IPS DF 19.7 (cell line): ENCODE data around the gene RNPS1.
"Not testable (repeated sequence)": the region's sequence is repeated elsewhere in the genome, so short reads cannot be mapped to it uniquely, and the experiment has no call there.

ENCODE experiments used
- DNase-seq: peaks from one replicate; pipeline ENCODE4 v3.0.0-alpha.2; 2013; ENCODE audit warnings: low read depth, low spot score

The RNPS1 gene

DNA sequence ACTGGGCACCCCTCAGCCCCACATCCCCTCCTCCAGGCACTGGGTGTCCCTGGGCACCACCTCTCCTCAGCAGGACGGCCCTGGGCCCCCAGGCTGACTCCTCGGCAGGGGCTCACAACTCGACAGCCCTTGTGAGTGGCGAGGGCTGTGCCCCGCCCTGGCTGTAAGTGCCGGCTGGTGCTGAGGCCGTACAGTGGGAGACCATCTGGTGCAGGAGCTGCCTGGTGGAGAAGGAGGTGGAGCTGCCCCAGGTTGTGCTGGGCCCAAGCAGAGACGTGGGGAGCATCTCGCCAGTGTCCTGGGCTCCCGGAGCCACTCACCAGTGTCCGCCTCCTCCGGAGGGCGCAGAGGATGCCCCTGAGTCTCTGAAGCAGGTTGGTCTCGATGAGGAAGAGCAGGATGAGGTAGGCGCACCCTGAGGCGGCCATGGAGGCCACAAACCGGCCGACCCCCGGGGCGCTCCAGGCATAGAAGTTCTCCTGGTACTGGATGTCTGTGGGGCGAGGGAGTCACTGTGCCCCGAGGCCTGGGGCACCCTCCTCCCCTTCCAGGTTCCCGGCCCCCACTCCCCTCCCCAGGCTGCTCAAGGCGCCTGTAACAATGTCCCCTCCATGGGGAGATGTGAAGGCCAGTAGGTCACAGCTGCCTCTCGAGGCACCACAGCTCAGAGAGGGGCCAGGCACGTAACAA, 15.1 kb upstream of the RNPS1 start:
- no peak for DNase-seq

DNA sequence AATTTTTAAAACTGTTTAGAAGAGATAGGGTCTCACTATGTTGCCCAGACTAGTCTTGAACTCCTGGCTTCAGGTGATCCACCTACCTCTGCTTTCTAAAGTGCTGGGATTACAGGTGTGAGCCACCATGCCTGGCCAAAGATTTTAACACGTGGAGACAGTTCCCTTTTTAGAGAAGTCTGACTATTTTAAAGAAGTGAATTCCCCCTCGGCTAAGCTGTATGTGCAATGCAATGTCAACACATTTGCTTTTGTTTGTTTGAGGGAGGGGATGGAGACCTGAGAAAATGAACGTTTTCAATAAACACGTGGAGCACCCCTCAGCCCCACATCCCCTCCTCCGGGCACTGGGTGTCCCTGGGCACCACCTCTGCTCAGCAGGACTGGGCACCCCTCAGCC, 14.3 kb upstream of the RNPS1 start:
- no peak for DNase-seq

DNA sequence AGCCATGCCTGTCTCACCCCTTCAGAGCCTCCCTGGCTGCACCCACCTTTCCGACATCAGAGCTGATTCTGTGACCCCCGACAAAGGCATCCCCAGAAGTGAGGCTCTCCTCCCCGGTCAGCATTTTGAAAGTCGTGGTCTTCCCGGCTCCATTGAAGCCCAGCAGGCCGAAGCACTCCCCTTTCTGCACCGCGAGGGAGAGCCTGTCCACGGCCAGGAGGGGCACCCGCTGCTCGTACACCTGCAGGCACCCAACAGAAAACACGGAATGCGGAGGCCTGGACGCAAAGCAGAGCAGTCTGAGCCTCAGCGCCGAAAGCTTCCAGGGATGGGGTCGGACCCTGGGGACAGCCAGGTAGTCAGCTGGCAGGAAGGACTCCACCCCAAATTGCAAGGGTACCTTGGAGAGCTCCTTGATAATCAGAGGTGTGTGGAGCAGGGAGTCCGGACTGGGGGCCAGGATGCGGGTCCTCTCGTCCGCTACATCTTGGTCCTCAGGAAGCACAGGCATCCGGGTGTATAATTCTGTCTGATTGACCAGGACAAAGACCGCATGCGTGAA, 13.1 kb upstream of the RNPS1 start:
- no peak for DNase-seq

DNA sequence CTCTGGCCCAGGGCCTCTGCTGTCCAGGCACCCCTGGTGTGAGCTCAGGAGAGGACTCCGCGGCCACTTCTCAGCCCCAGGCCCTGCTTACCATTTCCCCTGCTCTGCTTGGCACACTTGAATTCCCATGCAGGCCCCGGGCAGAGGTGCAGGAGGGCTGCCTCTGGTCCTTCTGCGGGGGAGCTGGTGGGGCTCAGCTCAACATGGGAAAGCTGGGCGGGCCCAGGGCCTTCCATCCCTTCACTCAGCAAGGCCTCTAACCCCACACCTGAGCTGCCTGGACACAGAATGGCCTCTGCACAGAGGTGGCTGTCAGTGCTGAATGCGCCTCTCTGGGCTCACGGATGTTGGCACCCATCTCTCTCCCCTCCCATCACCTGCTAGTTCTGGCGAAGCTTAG, 12.5 kb upstream of the RNPS1 start:
- DNase-seq: no peak

DNA sequence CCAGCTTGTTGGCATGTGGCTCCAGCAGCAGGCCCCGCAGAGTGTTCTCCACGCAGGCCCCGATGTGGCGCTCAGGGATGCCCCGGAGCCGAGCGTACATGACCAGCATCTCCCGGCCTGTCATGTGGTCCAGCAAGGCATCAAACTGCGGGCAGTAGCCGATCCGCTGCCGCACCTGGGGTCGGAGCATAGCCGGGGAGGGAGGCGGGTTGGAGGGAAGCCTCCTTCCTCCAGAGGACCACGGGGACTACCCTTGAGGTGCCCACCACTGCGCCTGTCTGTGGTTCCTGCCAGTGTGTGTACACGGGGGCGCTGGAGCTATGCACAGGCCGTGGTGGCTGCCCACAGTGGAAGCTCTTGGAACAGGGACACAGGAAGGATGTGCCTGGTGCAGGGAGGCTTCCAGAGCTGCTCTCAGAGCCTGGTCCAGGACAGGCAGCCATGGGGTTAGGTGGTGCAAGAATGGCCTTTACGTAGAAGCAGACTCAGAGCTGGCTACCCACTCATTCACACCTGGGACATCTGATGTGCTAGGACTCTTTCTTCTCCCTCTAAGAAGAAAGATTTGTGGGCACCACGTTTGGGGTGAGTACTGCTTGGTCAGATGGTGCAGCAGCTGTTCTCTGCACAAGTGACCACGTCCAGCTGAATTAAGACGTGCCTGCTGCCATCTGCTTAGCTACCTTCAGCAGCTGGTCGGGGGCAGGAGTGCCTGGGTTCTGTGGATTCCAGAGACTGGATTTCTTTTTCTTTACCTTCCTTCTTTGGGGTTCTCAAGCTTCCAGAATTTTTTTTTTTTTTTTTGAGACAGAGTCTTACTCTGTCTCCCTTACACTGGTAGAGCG, 11.3 kb upstream of the RNPS1 start:
- no peak for DNase-seq

DNA sequence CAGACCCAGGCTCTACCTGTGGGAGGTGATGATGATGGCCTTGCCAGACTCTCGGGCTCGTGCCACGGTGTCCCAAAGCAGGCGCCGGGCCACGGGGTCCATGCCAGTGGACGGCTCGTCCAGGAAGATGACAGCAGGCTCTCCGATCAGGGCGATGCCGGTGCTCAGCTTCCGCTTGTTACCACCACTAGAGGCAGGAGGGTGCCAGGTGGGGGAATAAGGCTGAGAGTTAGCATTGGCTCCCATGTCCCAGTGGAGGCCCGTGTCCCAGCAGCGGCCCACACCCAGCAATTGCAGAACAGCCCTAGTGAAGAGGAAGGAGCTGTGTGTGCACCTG, 10.3 kb upstream of the RNPS1 start:
- no peak for DNase-seq

DNA sequence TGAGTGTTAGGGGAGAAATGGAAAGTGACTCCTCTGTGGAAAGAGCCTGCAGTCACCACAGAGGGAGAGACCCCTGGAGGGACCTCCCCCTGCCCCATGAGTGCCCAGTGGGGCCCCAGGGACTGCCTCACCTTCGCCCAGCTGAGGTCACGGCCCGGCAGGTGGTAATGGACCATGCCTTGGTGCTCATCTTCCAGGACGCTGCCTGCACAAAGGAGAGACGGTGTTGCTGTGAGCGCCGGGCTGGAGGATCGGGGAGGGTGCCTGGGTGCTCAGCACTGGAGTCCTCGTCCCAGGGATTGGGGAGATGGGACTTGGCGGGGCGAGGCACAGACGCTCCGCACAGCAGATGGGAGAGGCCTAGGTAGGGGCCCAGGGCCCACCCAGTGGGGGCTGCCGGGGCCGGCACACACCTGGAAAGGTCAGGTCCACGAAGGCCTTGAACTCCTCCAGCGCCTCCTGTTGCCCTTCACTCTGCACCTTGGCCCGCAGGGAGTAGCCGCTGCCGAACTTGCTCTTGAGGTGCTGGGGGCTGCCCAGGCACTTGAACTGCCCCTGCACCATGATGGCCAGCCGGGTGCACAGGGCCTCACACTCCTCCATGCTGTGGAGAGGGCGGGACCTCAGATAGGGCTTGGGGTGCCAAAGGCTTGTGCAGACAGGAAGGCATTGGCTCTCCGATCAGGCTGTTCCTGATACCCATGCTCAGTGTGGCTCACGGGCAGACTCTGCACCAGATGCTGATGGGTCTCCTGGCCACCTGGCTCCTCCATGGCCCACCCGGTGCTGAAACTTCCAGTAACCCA, 9.7 kb upstream of the RNPS1 start:
- no peak for DNase-seq

DNA sequence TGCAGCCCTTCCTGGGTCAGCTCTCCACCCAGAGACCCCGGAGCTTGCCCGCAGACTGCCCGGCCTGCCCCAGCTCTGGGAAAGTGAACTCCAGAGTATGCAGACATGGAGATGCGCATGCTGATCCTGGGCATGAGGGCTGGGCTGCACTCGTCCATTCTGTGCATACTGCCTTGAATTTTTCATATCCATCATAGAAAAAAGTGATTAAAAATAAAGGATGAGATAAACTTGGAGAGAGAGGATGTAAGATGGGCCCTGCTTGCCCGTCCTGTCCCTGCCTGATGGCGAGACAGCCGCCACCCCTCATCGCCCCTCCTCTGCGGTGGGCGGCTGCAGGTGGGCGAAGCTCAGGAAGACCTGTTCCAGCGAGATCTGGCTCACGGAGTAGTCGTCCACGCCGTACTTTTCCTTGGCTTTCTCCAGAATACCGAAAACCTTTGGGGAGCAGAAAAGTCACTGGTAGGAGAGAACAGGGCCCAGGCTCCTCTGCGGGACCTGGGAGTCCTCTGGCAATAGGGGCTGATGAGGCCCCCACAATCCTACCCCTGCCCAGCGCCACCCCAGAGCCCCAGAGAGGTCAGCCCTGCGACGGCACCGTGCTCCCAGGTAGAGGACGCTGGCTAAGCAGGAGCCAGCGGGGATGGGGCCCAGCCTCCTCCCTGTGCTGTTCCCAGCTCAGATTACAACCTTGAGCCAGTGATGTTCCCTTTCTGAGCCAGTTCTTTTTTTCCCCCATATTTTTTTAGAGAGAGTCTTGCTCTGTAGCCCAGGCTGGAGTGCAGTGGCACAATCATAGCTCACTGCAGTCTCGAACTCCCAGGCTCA, 8.7 kb upstream of the RNPS1 start:
- no peak for DNase-seq

DNA sequence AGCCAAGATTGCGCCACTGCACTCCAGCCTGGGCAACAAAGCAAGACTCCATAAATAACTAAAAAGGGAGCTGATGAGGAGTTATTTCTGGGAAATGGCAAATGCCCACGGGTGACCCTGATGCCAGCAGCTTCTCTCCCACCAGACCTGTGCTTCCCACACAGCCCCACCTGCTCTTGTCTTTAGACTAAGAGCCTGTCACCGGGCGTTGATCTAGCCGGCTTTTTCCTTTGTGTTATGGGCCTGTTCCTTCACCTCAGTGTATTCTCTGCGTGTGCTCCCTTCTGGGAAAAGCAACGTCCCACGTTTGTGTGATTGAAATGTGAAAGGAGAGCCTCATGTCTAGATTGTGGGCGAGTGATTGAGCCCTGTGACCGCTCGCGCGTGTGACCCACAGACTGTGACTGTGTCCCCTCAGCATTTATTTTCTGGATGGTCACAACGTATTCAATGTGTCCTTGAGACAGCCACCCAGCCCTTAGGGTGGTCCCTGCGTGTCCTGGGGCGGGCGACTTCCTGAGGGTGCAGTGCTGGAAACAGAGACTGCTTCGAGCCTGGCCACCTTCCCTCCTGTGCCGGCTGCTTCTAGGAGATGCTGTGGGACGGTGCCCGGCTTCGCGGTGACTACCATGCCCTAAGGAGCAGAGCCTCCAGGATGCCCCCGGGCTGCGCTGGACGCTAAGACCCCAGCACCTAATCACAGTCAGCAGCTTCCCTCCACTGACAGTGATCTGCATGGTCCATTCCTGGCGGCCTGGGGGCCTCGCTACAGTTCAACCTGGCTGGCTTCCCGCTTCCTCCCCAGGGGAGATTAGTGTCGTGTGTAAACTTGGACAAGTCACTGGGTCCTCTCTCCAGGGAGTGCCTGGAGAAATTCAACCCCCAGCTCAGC, 7.8 kb upstream of the RNPS1 start:
- no peak for DNase-seq

DNA sequence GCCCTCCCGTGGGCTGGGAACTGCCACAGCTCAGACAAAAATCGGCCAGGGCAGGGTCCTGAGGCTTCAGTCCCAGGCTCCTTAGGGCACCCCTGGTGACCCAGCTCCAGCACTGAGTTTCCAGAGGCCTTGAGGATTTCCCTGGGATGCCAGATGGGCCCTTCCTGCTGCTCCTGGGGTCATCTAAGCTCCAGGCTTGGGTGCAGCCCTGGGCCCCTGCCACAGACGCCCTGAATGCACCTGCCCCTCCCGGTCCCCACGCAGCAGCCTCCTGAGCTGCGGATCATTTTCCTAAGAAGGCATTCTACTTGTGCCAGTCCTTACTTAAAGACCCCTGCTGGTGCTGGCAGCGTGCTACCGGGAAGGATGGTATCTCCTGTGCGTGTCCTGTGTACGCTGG, 6.0 kb upstream of the RNPS1 start:
- DNase-seq: no peak

DNA sequence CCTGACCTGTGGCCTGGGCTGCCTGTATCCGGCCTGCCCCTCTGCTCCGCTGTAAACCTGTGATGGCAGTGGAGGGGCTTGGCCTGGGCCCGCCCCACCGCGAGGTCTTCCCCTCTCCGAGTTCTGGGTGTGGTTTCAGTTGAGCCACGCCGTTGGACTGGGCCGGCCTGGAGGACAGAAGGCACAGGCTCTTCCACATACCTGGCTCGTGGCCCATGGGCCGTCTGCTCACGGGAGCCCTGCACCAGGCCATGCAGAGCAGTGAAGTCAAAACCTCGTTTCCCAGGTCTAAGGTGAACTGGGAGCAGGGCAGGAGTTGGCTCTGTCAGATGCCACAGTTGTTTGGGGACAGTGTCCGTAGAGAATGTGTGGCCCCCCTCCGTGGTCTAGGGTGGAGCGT, 5.6 kb upstream of the RNPS1 start:
- DNase-seq: no peak

DNA sequence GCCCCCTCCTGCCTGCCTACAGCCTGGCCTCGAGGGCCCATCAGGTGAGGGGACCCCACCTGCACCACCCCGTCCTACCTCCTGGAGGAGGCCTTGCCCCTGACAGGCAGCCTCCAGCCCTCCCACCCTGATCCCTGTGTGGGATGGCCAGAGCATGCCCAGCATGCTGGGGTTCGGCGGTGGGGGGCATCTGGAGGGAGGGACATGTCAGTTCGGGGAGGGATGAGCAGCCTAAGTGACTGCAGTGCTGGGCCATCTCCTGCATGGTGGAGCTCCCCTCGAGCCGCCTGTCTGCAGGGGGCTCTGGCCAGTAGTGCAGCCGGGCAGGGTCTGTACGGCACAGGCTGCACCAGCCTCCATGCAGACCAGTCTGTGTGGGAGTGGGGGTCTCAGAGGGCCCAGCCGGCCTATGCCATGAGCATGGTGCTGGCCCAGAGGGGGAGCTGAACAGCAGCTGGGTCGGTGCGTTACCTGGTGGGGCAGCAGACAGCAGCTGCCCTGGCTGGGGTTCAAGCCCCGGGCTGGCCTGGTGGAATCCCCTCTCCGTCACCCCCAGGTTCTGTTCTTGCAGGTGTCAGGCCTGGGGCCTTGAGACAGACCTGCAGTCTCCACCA, 4.0 kb upstream of the RNPS1 start:
- DNase-seq: no peak

DNA sequence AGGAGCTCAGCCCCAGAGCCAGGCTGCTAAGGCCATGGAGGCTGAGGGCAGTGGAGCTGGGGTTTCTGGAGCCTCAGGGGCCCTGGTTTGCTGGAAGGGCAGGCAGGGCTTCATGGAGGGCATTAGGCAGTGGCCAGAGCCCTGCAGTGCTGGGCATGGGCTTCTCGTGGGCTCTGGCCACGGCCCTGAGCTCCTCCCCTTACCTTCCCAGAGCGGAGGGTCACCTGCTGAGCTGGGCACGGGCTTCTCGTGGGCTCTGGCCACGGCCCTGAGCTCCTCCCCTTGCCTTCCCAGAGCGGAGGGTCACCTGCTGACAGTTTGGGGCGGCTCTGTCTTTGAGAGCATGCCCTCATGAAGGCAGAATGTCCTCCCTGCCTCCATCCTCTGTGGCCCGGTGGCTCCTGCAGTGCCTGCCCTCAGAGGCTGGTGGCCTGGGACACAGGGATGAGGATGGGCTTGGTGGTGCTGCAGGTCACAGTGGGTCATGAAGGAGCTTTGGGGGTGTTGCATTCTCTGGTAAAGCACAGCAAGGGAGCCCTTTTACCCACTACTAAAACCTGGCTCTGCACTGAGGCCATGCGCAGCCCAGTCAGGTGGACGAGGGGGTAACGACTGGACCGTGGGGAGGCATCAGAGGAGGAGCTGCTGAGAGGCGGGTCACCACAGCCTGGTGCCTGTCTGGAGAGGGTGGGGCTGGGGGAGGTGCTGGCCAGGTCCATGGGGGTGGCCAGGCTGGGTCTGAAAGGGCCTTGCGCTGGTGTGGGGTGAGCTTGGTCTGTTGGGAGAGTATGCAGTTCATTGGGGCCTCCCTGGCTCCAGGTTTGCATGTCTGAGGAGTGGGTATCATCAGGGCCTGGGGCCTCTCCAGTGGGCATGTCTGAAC, 2.9 kb upstream of the RNPS1 start:
- DNase-seq: no peak

DNA sequence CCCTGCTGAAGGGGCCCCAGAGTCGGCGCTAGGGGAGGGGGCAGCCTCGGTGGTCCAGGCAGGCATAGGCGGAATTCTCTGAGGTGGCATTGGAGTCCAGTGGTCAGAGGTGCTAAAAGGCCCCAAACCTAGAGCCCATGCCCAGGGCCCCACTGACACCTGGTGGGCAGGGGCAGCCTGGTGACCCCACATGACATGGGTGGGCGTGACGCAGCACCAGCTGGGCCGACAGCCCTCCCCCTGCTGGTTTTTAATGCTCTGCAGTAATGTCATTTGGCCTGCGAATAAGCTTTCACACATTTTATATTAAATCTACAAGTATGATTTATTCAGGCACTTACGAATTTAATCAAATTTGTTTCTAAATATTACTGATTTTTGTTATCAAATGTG, 2.1 kb upstream of the RNPS1 start:
- no peak for DNase-seq

DNA sequence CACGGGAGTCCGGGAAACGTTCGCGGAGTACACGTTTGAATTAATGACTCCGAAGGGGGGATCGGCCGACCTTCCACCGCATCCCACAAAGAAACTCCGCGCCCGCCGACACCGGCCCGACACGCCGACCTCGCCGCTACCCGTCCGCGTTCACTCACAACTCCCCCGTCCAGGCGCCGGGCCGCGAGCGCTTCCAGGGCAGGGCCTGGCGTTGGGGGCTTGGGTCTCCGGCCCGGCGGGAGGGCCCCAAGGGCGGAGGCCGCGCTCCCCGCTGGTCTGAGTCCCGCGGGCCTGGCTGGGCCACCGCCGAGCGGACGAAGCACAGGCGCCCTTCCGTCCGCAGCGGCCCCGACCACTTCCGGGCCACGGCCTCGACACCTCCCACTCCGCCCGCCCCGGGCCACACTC, 417 bp downstream of the RNPS1 start:
- not testable (repeated sequence) for DNase-seq

DNA sequence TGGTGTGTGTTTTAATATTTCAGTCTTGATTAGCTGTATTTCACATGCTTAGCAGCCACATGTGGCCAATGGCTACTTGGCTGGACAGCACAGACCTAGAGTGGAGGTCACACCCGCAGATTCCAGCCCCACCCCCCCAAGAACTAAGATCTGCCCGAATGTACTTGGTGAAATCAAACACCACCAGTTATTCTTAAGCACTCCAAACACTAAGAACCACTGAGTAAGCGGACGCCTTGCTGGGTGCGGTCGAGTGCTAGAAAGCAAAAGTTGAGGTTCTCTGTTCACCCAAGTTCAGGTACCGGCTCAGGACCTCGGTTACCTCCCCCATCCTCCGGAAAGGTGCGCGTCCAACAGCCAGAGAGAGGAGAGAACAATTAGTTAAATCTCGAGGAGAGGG, 1.0 kb downstream of the RNPS1 start:
- not testable (repeated sequence) for DNase-seq

DNA sequence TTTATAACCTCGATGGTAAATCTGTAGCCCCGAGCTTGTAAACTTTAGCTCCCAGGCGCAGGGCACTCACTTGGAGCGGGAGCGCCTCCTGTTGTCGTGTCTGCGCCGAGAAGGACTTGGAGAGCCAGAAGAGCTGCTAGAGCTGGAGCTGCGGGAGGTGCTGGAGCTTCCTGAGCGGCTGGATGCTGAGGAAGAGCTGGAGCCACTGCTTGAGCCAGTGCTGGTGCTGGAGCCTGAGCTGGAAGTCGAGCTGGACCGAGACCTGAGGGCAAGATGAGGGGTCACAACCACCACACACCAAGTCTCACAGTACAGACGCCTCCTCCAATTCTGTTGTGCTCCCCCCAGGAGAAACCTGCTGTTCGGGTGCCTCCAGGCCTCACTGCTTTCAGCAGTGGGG, 4.9 kb downstream of the RNPS1 start:
- not testable (repeated sequence) for DNase-seq

DNA sequence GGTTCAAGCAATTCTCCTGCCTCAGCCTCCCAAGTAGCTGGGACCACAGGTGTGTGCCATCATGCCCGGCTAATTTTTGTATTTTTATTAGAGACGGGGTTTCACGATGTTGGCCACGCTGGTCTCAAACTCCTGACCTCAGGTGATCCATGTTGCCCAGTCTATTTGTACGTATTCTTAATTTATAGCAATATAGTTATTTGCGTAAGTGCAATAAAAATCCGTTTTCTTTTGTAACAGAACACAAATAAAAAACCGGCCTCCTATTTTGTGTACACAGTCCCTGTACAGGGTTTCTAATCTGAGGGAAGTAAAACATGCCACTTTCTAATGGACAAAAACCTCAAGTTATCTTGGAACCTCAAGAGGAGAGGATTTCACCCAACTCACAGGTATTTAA, 7.7 kb downstream of the RNPS1 start:
- no peak for DNase-seq

DNA sequence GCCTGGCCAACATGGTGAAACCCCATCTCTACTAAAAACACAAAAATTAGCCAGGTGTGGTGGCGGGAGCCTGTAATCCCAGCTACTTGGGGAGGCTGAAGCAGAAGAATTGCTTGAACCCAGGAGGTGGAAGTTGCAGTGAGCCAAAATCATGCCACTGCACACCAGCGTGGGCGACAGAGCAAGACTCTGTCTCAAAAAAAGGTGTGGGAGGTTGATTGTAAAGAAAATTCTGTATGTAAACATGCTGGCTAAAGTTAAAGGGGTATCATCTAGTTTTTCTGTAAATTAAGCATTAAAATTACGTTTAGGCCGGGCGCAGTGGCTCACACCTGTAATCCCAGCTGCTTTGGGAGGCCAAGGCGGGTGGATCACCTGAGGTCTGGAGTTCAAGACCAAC, 9.4 kb downstream of the RNPS1 start:
- DNase-seq: not testable (repeated sequence)
